IPS-18a (cell line): Measurements from ENCODE around the gene GMCL2.
A peak's percentile ranks its signal among the peaks of the same experiment; 100 is the strongest.
"Not testable (repeated sequence)": the region's sequence is repeated elsewhere in the genome, so short reads cannot be mapped to it uniquely, and the experiment has no call there.

ENCODE experiments used
- H3K27ac ChIP-seq: one replicate; pipeline ENCODE4 v1.5.1; 2013; ENCODE audit warnings: low read length
- H3K27me3 ChIP-seq: one replicate; pipeline ENCODE4 v1.6.1; 2013; ENCODE audit warnings: mild to moderate bottlenecking, low read length; ENCODE audit not compliant: control insufficient read depth, insufficient read depth
- H3K36me3 ChIP-seq: one replicate; pipeline ENCODE4 v1.6.1; 2013; ENCODE audit warnings: low read depth, low read length; ENCODE audit not compliant: control insufficient read depth
- H3K4me1 ChIP-seq: one replicate; pipeline ENCODE4 v1.6.1; 2013; ENCODE audit warnings: low read depth, low read length; ENCODE audit not compliant: control insufficient read depth
- H3K4me3 ChIP-seq: one replicate; pipeline ENCODE4 v1.5.1; 2013; ENCODE audit warnings: low read length
- H3K9ac ChIP-seq: one replicate; pipeline ENCODE4 v1.6.1; 2013; ENCODE audit warnings: mild to moderate bottlenecking, low read length, moderate library complexity
- H3K9me3 ChIP-seq: one replicate; pipeline ENCODE4 v1.6.1; 2013; ENCODE audit warnings: low read depth, low read length; ENCODE audit not compliant: control insufficient read depth

GMCL2 gene

GRCh38 chr5:178203670-178204181 is 16.6 kb upstream of the GMCL2 start:
- peaks cover 35% of the 10 kb centered on the region for H3K36me3 ChIP-seq
- no peak overlapping the region for H3K27ac ChIP-seq
- H3K27me3 ChIP-seq, result no peaks in the 10 kb centered on the region
- peaks cover 7% of the 10 kb centered on the region for H3K4me1 ChIP-seq
- H3K9me3 ChIP-seq, result no peaks in the 10 kb centered on the region
- peak overlapping the region; percentile 100 for H3K4me3 ChIP-seq
- H3K9ac ChIP-seq, result peak overlapping the region; percentile 89

GRCh38 chr5:178202541-178202940 is 15.4 kb upstream of the GMCL2 start:
- no peak overlapping the region for H3K27ac ChIP-seq

GRCh38 chr5:178201927-178202235 is 14.7 kb upstream of the GMCL2 start:
- H3K4me1 ChIP-seq, result peaks cover 7% of the 10 kb centered on the region
- no peak overlapping the region for H3K9ac ChIP-seq
- peaks cover 16% of the 10 kb centered on the region for H3K36me3 ChIP-seq
- H3K4me3 ChIP-seq, result no peak overlapping the region
- H3K9me3 ChIP-seq, result no peaks in the 10 kb centered on the region
- H3K27ac ChIP-seq, result no peak overlapping the region
- H3K27me3 ChIP-seq, result no peaks in the 10 kb centered on the region

More at GRCh38 chr5:178202541-178202940, 15.4 kb upstream of the GMCL2 start:
- Histone ChIP-seq H3K27me3 (no peaks in the 10 kb centered on the region), H3K4me3 (no peak overlapping the region), H3K9me3 (no peaks in the 10 kb centered on the region), H3K36me3 (peaks cover 23% of the 10 kb centered on the region), H3K4me1 (peaks cover 7% of the 10 kb centered on the region), H3K9ac (no peak overlapping the region)

- H3K9me3 ChIP-seq, result no peaks in the 10 kb centered on the region
- no peaks in the 10 kb centered on the region for H3K27me3 ChIP-seq
- peaks cover 11% of the 10 kb centered on the region for H3K36me3 ChIP-seq
- H3K4me3 ChIP-seq, result no peak overlapping the region
- H3K27ac ChIP-seq, result no peak overlapping the region
- peaks cover 3% of the 10 kb centered on the region for H3K4me1 ChIP-seq
- no peak overlapping the region for H3K9ac ChIP-seq
Measured at GRCh38 chr5:178201221-178201926, 14.2 kb upstream of the GMCL2 start.

GRCh38 chr5:178199581-178200434 is 12.6 kb upstream of the GMCL2 start:
- Histone ChIP-seq H3K4me3 (no peak overlapping the region), H3K36me3 (no peaks in the 10 kb centered on the region), H3K27me3 (no peaks in the 10 kb centered on the region), H3K4me1 (peaks cover 5% of the 10 kb centered on the region), H3K27ac (no peak overlapping the region), H3K9me3 (no peaks in the 10 kb centered on the region), H3K9ac (no peak overlapping the region)

GRCh38 chr5:178198706-178199105 is 11.5 kb upstream of the GMCL2 start:
- no peaks in the 10 kb centered on the region for H3K9me3 ChIP-seq
- no peaks in the 10 kb centered on the region for H3K27me3 ChIP-seq
- H3K4me1 ChIP-seq, result peaks cover 10% of the 10 kb centered on the region
- no peaks in the 10 kb centered on the region for H3K36me3 ChIP-seq
- H3K4me3 ChIP-seq, result no peak overlapping the region
- no peak overlapping the region for H3K27ac ChIP-seq
- H3K9ac ChIP-seq, result no peak overlapping the region

GRCh38 chr5:178198151-178198550 is 11.0 kb upstream of the GMCL2 start:
- H3K4me1 ChIP-seq, H3K9me3 ChIP-seq, H3K27me3 ChIP-seq, H3K36me3 ChIP-seq, H3K9ac ChIP-seq, H3K4me3 ChIP-seq, H3K27ac ChIP-seq: not testable (repeated sequence)

GRCh38 chr5:178196986-178197385 is 9.8 kb upstream of the GMCL2 start:
- Histone ChIP-seq H3K9ac (no peak overlapping the region), H3K9me3 (no peaks in the 10 kb centered on the region), H3K36me3 (no peaks in the 10 kb centered on the region), H3K4me3 (no peak overlapping the region), H3K27ac (no peak overlapping the region), H3K27me3 (no peaks in the 10 kb centered on the region), H3K4me1 (peaks cover 10% of the 10 kb centered on the region)

GRCh38 chr5:178196281-178196812 is 9.2 kb upstream of the GMCL2 start:
- Histone ChIP-seq H3K27ac (no peak overlapping the region), H3K27me3 (no peaks in the 10 kb centered on the region), H3K9me3 (no peaks in the 10 kb centered on the region), H3K9ac (no peak overlapping the region), H3K4me3 (no peak overlapping the region), H3K36me3 (no peaks in the 10 kb centered on the region), H3K4me1 (peaks cover 10% of the 10 kb centered on the region)

GRCh38 chr5:178194026-178194425 is 6.9 kb upstream of the GMCL2 start:
- Histone ChIP-seq H3K36me3 (no peaks in the 10 kb centered on the region), H3K27me3 (no peaks in the 10 kb centered on the region), H3K4me1 (peaks cover 10% of the 10 kb centered on the region), H3K9me3 (no peaks in the 10 kb centered on the region), H3K27ac (no peak overlapping the region), H3K9ac (no peak overlapping the region), H3K4me3 (no peak overlapping the region)

GRCh38 chr5:178193251-178193809 is 6.2 kb upstream of the GMCL2 start:
- Histone ChIP-seq H3K36me3 (no peaks in the 10 kb centered on the region), H3K9ac (no peak overlapping the region), H3K27ac (no peak overlapping the region), H3K4me1 (peaks cover 10% of the 10 kb centered on the region), H3K27me3 (no peaks in the 10 kb centered on the region), H3K4me3 (no peak overlapping the region), H3K9me3 (no peaks in the 10 kb centered on the region)
